BLaER1 treated with 17β-estradiol and CSF1 and Interleukin-3, amounts not matched to agents 10 nM and 100 nM (cell line): ENCODE results near the gene BCLAF1.
A peak's percentile ranks its signal among the peaks of the same experiment; 100 is the strongest.

Experiments used
- H3K27ac ChIP-seq, 11 experiments: shearing (Covaris generic); formaldehyde crosslinking; 2 replicates each; pipeline ENCODE4 v1.8.1; 2022
- H3K27me3 ChIP-seq, 11 experiments: shearing (Covaris generic); formaldehyde crosslinking; 2 replicates each; pipeline ENCODE4 v1.8.1; 2022
- H3K36me3 ChIP-seq, 11 experiments: shearing (Covaris generic); formaldehyde crosslinking; 2 replicates each; pipeline ENCODE4 v1.8.1; 2022
- H3K4me1 ChIP-seq, 10 experiments: shearing (Covaris generic); formaldehyde crosslinking; 2 replicates each; pipeline ENCODE4 v1.8.1; 2022
- H3K4me2 ChIP-seq, 11 experiments: shearing (Covaris generic); formaldehyde crosslinking; 2 replicates each; pipeline ENCODE4 v1.8.1; 2022
- H3K4me3 ChIP-seq, 10 experiments: shearing (Covaris generic); formaldehyde crosslinking; 2 replicates each; pipeline ENCODE4 v1.8.1; 2022
- H3K9ac ChIP-seq, 11 experiments: shearing (Covaris generic); formaldehyde crosslinking; 2 replicates each; pipeline ENCODE4 v1.8.1; 2022
- H3K9me3 ChIP-seq, 11 experiments: shearing (Covaris generic); formaldehyde crosslinking; replicated peaks in 1 of 11; 2 replicates each; pipeline ENCODE4 v1.8.1; 2022
- H4K20me1 ChIP-seq, 11 experiments: shearing (Covaris generic); formaldehyde crosslinking; 2 replicates each; pipeline ENCODE4 v1.8.1; 2022
- Cebpa-rat ChIP-seq, 11 experiments: shearing (Covaris generic); IDR thresholded peaks; 2 replicates each; pipeline ENCODE4 v1.8.1; 2022

The BCLAF1 gene

GRCh38 chr6:136289579-136290409 lies at the start of gene BCLAF1:
Gene BCLAF1, minus strand, starts transcription at chr6:136289846. Its CDS starts 9,980 bp downstream, at chr6:136279866.
- peak within 1 kb of the TSS; percentile 95 to 100 (median 99) for H3K9ac ChIP-seq
- H3K27ac ChIP-seq, result peak within 1 kb of the TSS; percentile 98 to 100 (median 99)
- H3K4me3 ChIP-seq, result peak within 1 kb of the TSS; percentile 74 to 98 (median 88)
- TF ChIP-seq Cebpa-rat (IDR thresholded peaks at IDR 0.05), result no peak
- peaks cover 43 to 47% (median 44%) of the 10 kb centered on the region in 11 experiments for H4K20me1 ChIP-seq
- H3K4me1 ChIP-seq, result peaks cover 47 to 53% (median 50%) of the 10 kb centered on the region in 10 experiments
- H3K4me2 ChIP-seq, result peak within 1 kb of the TSS; percentile 85 to 99 (median 94)
- H3K9me3 ChIP-seq, result no peaks in the 10 kb centered on the region
- peaks cover 0 to 35% (median 20%) of the 10 kb centered on the region in 11 experiments; a peak in 16 of 22 replicates for H3K36me3 ChIP-seq
- no peaks in the 10 kb centered on the region for H3K27me3 ChIP-seq

DNA sequence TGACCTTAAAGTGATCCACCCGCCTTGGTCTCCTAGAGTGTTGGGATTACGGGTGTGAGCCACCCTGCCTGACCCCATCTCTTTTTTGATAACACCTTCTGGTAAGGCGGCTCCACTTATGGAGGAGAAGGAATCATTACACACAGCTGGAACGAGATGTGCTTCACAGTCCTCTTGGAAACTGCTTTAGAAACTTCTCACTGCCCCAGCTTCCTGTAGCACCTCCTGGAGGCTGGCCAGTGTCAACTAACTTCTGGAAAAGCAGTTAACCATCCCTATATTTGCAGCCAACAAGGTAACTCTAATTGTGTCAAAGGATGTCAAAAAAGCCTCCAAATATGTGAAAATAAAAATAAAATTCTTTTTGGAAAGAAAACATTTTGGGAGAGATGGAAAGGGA lies 48.8 kb upstream of the BCLAF1 start:
- no peaks in the 10 kb centered on the region for H4K20me1 ChIP-seq
- no peak overlapping the region for H3K4me2 ChIP-seq
- H3K27ac ChIP-seq, result no peak overlapping the region
- H3K4me3 ChIP-seq, result no peak overlapping the region
- no peak overlapping the region for H3K9ac ChIP-seq
- H3K27me3 ChIP-seq, result no peaks in the 10 kb centered on the region
- no peaks in the 10 kb centered on the region for H3K9me3 ChIP-seq
- no peaks in the 10 kb centered on the region for H3K4me1 ChIP-seq
- TF ChIP-seq Cebpa-rat (IDR thresholded peaks at IDR 0.05), result no peak
- no peaks in the 10 kb centered on the region for H3K36me3 ChIP-seq

DNA sequence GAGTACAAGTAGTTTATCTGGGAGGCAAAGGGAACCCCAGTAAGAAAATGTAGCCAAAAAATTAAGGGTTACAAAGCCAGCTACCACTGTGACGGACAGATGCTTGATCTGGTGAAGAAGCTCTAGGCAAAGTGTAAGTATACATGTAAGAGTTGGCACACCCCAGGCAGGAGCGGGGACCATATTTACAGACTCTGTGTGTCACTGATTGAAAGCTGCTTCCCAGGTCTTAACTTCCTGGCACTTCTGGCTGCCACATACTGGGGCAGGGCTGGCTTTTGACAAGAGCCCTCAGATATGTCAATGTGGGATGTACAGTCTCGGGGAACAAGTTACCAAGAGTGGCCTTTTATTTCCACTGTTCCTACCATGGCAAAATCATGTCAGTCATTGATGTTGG lies 48.0 kb upstream of the BCLAF1 start:
- no peak for TF ChIP-seq Cebpa-rat (IDR thresholded peaks at IDR 0.05)
- H3K9me3 ChIP-seq, result no peaks in the 10 kb centered on the region
- H3K27ac ChIP-seq, result no peak overlapping the region
- H3K4me2 ChIP-seq, result no peak overlapping the region
- no peaks in the 10 kb centered on the region for H3K4me1 ChIP-seq
- H3K27me3 ChIP-seq, result no peaks in the 10 kb centered on the region
- no peaks in the 10 kb centered on the region for H3K36me3 ChIP-seq
- H4K20me1 ChIP-seq, result no peaks in the 10 kb centered on the region
- H3K4me3 ChIP-seq, result no peak overlapping the region
- no peak overlapping the region for H3K9ac ChIP-seq

- Histone ChIP-seq H3K27ac (no peak overlapping the region), H3K36me3 (no peaks in the 10 kb centered on the region), H3K4me3 (no peak overlapping the region), H3K27me3 (no peaks in the 10 kb centered on the region), H3K9ac (no peak overlapping the region), H4K20me1 (no peaks in the 10 kb centered on the region), H3K4me1 (no peaks in the 10 kb centered on the region), H3K9me3 (no peaks in the 10 kb centered on the region), H3K4me2 (no peak overlapping the region)
- TF ChIP-seq Cebpa-rat (IDR thresholded peaks at IDR 0.05), result no peak
Observed at GRCh38 chr6:136337121-136337520, 47.5 kb upstream of the BCLAF1 start.

GRCh38 chr6:136335736-136336363 lies 46.2 kb upstream of the BCLAF1 start:
- Histone ChIP-seq H3K4me1 (no peaks in the 10 kb centered on the region), H4K20me1 (no peaks in the 10 kb centered on the region), H3K4me3 (no peak overlapping the region), H3K27me3 (no peaks in the 10 kb centered on the region), H3K9ac (no peak overlapping the region), H3K4me2 (no peak overlapping the region), H3K36me3 (no peaks in the 10 kb centered on the region), H3K27ac (no peak overlapping the region), H3K9me3 (no peaks in the 10 kb centered on the region)
- TF ChIP-seq Cebpa-rat (IDR thresholded peaks at IDR 0.05), result no peak

GRCh38 chr6:136334853-136335252 lies 45.2 kb upstream of the BCLAF1 start:
- no peak overlapping the region for H3K9ac ChIP-seq
- H3K4me2 ChIP-seq, result no peak overlapping the region
- H3K27ac ChIP-seq, result no peak overlapping the region
- H3K4me3 ChIP-seq, result no peak overlapping the region
- no peaks in the 10 kb centered on the region for H4K20me1 ChIP-seq
- no peaks in the 10 kb centered on the region for H3K27me3 ChIP-seq
- no peak for TF ChIP-seq Cebpa-rat (IDR thresholded peaks at IDR 0.05)
- no peaks in the 10 kb centered on the region for H3K9me3 ChIP-seq
- H3K4me1 ChIP-seq, result no peaks in the 10 kb centered on the region
- H3K36me3 ChIP-seq, result no peaks in the 10 kb centered on the region

DNA sequence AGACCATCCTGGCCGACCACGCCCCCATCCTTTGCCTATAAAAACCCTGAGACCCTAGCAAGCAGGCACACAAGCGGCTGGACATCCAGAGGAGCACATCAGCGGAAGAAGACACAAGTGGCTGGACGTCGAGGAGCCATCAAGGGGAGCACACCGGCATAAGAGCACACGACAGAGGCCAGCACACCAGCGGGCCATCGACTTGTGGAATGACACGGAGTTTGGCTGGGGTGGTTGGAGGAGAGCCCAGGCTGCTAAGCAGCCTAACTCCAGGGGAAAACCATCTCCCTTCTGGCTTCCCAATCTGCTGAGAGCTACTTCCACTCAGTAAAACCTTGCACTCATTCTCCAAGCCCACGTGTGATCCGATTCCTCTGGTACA lies 44.8 kb upstream of the BCLAF1 start:
- no peak for TF ChIP-seq Cebpa-rat (IDR thresholded peaks at IDR 0.05)
- Histone ChIP-seq H3K4me3 (no peak overlapping the region), H4K20me1 (no peaks in the 10 kb centered on the region), H3K4me1 (no peaks in the 10 kb centered on the region), H3K9me3 (no peaks in the 10 kb centered on the region), H3K27me3 (no peaks in the 10 kb centered on the region), H3K27ac (no peak overlapping the region), H3K36me3 (no peaks in the 10 kb centered on the region), H3K4me2 (no peak overlapping the region), H3K9ac (no peak overlapping the region)

GRCh38 chr6:136333824-136334464 lies 44.3 kb upstream of the BCLAF1 start:
- H3K9me3 ChIP-seq, result no peaks in the 10 kb centered on the region
- no peaks in the 10 kb centered on the region for H4K20me1 ChIP-seq
- H3K4me3 ChIP-seq, result no peak overlapping the region
- no peak overlapping the region for H3K4me2 ChIP-seq
- H3K27me3 ChIP-seq, result no peaks in the 10 kb centered on the region
- H3K27ac ChIP-seq, result no peak overlapping the region
- no peak overlapping the region for H3K9ac ChIP-seq
- TF ChIP-seq Cebpa-rat (IDR thresholded peaks at IDR 0.05), result no peak
- H3K4me1 ChIP-seq, result no peaks in the 10 kb centered on the region
- H3K36me3 ChIP-seq, result no peaks in the 10 kb centered on the region

DNA sequence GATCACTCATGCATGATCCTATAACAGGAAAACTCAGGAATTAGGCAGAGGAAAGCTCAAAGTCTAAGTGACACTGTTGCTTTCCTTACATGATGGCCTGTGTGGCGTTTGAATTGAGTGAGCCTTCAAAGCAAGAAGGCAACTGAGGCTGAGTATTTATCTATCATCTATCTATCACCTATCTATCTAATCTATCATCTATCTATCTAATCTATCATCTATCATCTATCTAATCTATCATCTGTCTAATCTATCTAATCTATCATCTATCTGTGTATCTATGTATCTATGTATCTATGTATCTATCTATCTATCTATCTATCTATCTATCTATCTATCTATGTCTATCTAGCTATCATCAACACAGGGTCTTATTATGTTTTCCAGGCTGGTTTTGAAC lies 41.8 kb upstream of the BCLAF1 start:
- Histone ChIP-seq H3K4me3 (no peak overlapping the region), H3K36me3 (no peaks in the 10 kb centered on the region)
- no peak for TF ChIP-seq Cebpa-rat (IDR thresholded peaks at IDR 0.05)

More for the DNA sequence above, 41.8 kb upstream of the BCLAF1 start:
- no peaks in the 10 kb centered on the region for H3K27me3 ChIP-seq
- no peaks in the 10 kb centered on the region for H3K9me3 ChIP-seq
- H3K4me1 ChIP-seq, result peaks cover 0 to 4% (median 2%) of the 10 kb centered on the region in 10 experiments; a peak in 12 of 20 replicates
- no peak overlapping the region for H3K9ac ChIP-seq
- no peak overlapping the region for H3K27ac ChIP-seq
- no peak overlapping the region for H3K4me2 ChIP-seq
- no peaks in the 10 kb centered on the region for H4K20me1 ChIP-seq
